GM19324 (cell line): ENCODE results near the gene NBPF6.
"Not testable (repeated sequence)": the region's sequence is repeated elsewhere in the genome, so short reads cannot be mapped to it uniquely, and the experiment has no call there.

ENCODE experiments used
- ATAC-seq: cut with Tn5 transposase; IDR thresholded peaks from one replicate; pipeline ENCODE4 v1.9.1; 2021; ENCODE audit warnings: mild to moderate bottlenecking, moderate library complexity; ENCODE audit not compliant: unreplicated experiment, low FRiP score

The NBPF6 gene

GRCh38 chr1:108496856-108497255, 46.7 kb downstream of the NBPF6 start:
- not testable (repeated sequence) for ATAC-seq

- no peak for ATAC-seq
Observed at GRCh38 chr1:108502138-108502537, 52.0 kb downstream of the NBPF6 start.

GRCh38 chr1:108502624-108503023, 52.5 kb downstream of the NBPF6 start:
- ATAC-seq: no peak

- no peak for ATAC-seq
Observed at GRCh38 chr1:108503062-108503733, 53.1 kb downstream of the NBPF6 start.

- no peak for ATAC-seq
Observed at GRCh38 chr1:108504447-108504846, 54.3 kb downstream of the NBPF6 start.

- ATAC-seq: no peak
Observed at GRCh38 chr1:108505763-108506070, 55.6 kb downstream of the NBPF6 start.

- no peak for ATAC-seq
Observed at GRCh38 chr1:108511764-108512163, 61.6 kb downstream of the NBPF6 start.

- no peak for ATAC-seq
Observed at GRCh38 chr1:108512239-108513043, 62.3 kb downstream of the NBPF6 start.

- no peak for ATAC-seq
Observed at GRCh38 chr1:108513044-108513415, 62.9 kb downstream of the NBPF6 start.

- ATAC-seq: not testable (repeated sequence)
Observed at GRCh38 chr1:108513914-108514313, 63.8 kb downstream of the NBPF6 start.

GRCh38 chr1:108517301-108517897, 67.3 kb downstream of the NBPF6 start:
- ATAC-seq: not testable (repeated sequence)
